SH-SY5Y (cell line): Measurements from ENCODE around the gene AKAP5.

Source experiments
- GATA2 ChIP-seq: IDR thresholded peaks from 2 replicates; pipeline ENCODE4 v1.6.1; 2011; ENCODE audit warnings: mild to moderate bottlenecking, low read depth, low read length
- GATA3 ChIP-seq: IDR thresholded peaks from 2 replicates; pipeline ENCODE4 v1.6.1; 2011; ENCODE audit warnings: low read depth, mild to moderate bottlenecking, low read length, moderate library complexity

DNA sequence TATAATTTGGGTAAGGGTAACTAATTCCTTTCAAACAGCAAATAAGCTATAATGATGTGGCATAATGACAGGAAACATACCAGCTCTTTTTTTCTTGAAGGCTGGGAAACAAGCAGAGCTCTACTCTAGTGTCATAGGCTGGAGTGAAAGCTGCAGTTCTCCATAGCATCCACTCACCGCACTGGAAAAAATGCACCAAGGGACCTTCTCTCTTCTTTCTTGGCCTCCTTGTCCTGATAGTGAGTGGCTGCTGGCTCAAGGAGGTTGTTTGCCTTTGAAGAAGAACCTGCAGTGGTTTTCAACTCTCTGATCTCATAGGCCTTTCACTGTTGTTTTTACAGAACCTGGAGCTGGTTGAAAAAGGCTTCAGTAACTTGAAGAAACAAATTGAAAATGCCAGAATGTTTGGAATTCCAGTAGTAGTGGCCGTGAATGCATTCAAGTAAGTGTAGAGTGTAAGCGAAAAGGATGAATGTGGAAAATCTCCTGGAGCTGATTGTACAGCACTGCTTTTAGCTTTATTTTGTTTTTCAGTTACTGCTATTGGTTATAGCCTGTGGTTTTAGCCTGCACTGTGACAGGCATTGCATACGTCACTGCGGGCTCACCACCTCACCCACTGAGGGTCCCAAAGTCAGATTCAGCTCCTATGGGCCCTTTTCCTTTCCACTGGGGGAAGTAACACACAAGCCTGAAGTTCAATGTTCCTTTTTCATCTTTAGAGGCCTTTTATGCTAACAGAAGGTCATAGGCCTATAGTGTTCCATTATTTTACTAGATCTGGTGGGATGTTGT, 17.2 kb upstream of the AKAP5 start:
- no peak for TF ChIP-seq GATA2
- TF ChIP-seq GATA3 = no peak
